OCI-LY3 (cell line): ENCODE data around the gene COX5B.

Experiments
- H2AFZ ChIP-seq: fragments of 200-600, 300-600 bp; shearing (Covaris generic); 2 replicates; pipeline ENCODE4 v1.6.0; 2014; ENCODE audit warnings: antibody characterized with exemption, low read depth, low read length
- H3K27ac ChIP-seq: fragments of 200-600, 300-600 bp; sonication (generic); 2 replicates; pipeline ENCODE4 v1.5.1; 2014; ENCODE audit warnings: mild to moderate bottlenecking, low read length, moderate library complexity, mixed read lengths
- H3K27me3 ChIP-seq: fragments of 200-600, 300-600 bp; sonication (generic); 2 replicates; pipeline ENCODE4 v1.6.1; 2014; ENCODE audit warnings: low read depth, low read length, mixed read lengths
- H3K36me3 ChIP-seq: fragments of 200-600, 300-600 bp; sonication (generic); replicated peaks from 2 replicates; pipeline ENCODE3; 2014; ENCODE audit warnings: low read depth, low read length, mixed read lengths
- H3K4me1 ChIP-seq: fragments of 300-600, 200-600 bp; sonication (generic); 2 replicates; pipeline ENCODE4 v1.6.1; 2014; ENCODE audit warnings: low read length, mixed read lengths
- H3K4me2 ChIP-seq: fragments of 200-600, 300-600 bp; sonication (generic); 2 replicates; pipeline ENCODE4 v1.6.1; 2014; ENCODE audit warnings: low read length, mixed read lengths
- H3K4me3 ChIP-seq: fragments of 300-600, 200-600 bp; sonication (generic); 2 replicates; pipeline ENCODE4 v1.5.1; 2014; ENCODE audit warnings: antibody characterized with exemption, mild to moderate bottlenecking, low read length, moderate library complexity
- H3K79me2 ChIP-seq: fragments of 300-600, 200-600 bp; shearing (Covaris generic); 2 replicates; pipeline ENCODE4 v1.6.1; 2014; ENCODE audit warnings: mild to moderate bottlenecking, low read length, mixed read lengths
- H3K9ac ChIP-seq: fragments of 300-600, 200-600 bp; shearing (Covaris generic); 2 replicates; pipeline ENCODE4 v1.6.0; 2014; ENCODE audit warnings: mild to moderate bottlenecking, low read length, moderate library complexity
- H3K9me3 ChIP-seq: fragments of 200-600, 300-600 bp; shearing (Covaris generic); 2 replicates; pipeline ENCODE4 v1.6.1; 2014; ENCODE audit warnings: low read length, mixed read lengths; ENCODE audit not compliant: insufficient read depth
- H4K20me1 ChIP-seq: fragments of 200-600, 300-600 bp; sonication (generic); 2 replicates; pipeline ENCODE4 v1.6.1; 2016; ENCODE audit warnings: low read length, mixed read lengths; ENCODE audit not compliant: insufficient read depth
- CTCF ChIP-seq: fragments of 200-600, 300-600 bp; sonication (generic); IDR thresholded peaks from 2 replicates; pipeline ENCODE4 v1.5.1; 2014; ENCODE audit warnings: antibody characterized with exemption, low read length, low read depth
- EZH2phosphoT487 ChIP-seq: fragments of 200-600 bp; shearing (Covaris generic); IDR thresholded peaks from 2 replicates; pipeline ENCODE4 v1.6.1; 2018; ENCODE audit warnings: antibody characterized with exemption, mixed run types, low read depth

COX5B gene

GRCh38 chr2:97662386-97662894 is 16.6 kb downstream of the COX5B start:
- Histone ChIP-seq H2AFZ (no peak overlapping the region), H3K9me3 (no peaks in the 10 kb centered on the region), H3K36me3 (peaks cover 4% of the 10 kb centered on the region), H3K4me1 (peaks cover 15% of the 10 kb centered on the region), H3K79me2 (peaks cover 34% of the 10 kb centered on the region), H3K9ac (peak overlapping the region; percentile 87), H4K20me1 (peaks cover 8% of the 10 kb centered on the region), H3K4me3 (peak overlapping the region; percentile 95), H3K27me3 (no peaks in the 10 kb centered on the region), H3K4me2 (peak overlapping the region; percentile 93), H3K27ac (no peak overlapping the region)
- TF ChIP-seq EZH2phosphoT487 (no peak), CTCF (no peak)

GRCh38 chr2:97662895-97663625 is 17.2 kb downstream of the COX5B start:
- Histone ChIP-seq H3K36me3 (peaks cover 3% of the 10 kb centered on the region), H3K4me2 (peak overlapping the region; percentile 93)

GRCh38 chr2:97663626-97663961 is 17.7 kb downstream of the COX5B start:
- peaks cover 34% of the 10 kb centered on the region for H3K79me2 ChIP-seq
- peak overlapping the region; percentile 93 for H3K4me2 ChIP-seq
- H3K4me1 ChIP-seq: peaks cover 15% of the 10 kb centered on the region
- H3K4me3 ChIP-seq: peak overlapping the region; percentile 95
- H3K27ac ChIP-seq: peak overlapping the region; percentile 33
- no peaks in the 10 kb centered on the region for H3K27me3 ChIP-seq
- H2AFZ ChIP-seq: no peak overlapping the region
- H3K9me3 ChIP-seq: no peaks in the 10 kb centered on the region
- peaks cover 8% of the 10 kb centered on the region for H4K20me1 ChIP-seq
- peaks cover 3% of the 10 kb centered on the region for H3K36me3 ChIP-seq
- H3K9ac ChIP-seq: peak overlapping the region; percentile 87
- TF ChIP-seq EZH2phosphoT487 (no peak), CTCF (no peak)

More at GRCh38 chr2:97662895-97663625, 17.2 kb downstream of the COX5B start:
- Histone ChIP-seq H3K4me1 (peaks cover 15% of the 10 kb centered on the region), H2AFZ (no peak overlapping the region), H3K27me3 (no peaks in the 10 kb centered on the region), H4K20me1 (peaks cover 8% of the 10 kb centered on the region), H3K9me3 (no peaks in the 10 kb centered on the region), H3K27ac (peak overlapping the region; percentile 33), H3K4me3 (peak overlapping the region; percentile 95), H3K9ac (peak overlapping the region; percentile 87), H3K79me2 (peaks cover 34% of the 10 kb centered on the region)
- TF ChIP-seq EZH2phosphoT487 (no peak), CTCF (no peak)

- H3K27me3 ChIP-seq: no peaks in the 10 kb centered on the region
- H4K20me1 ChIP-seq: peaks cover 8% of the 10 kb centered on the region
- peak within 1 kb of the TSS; percentile 87 for H3K9ac ChIP-seq
- H3K79me2 ChIP-seq: peaks cover 34% of the 10 kb centered on the region
- peaks cover 15% of the 10 kb centered on the region for H3K4me1 ChIP-seq
- peak within 1 kb of the TSS; percentile 56 for H3K27ac ChIP-seq
- peak within 1 kb of the TSS; percentile 93 for H3K4me2 ChIP-seq
- peak within 1 kb of the TSS; percentile 95 for H3K4me3 ChIP-seq
- TF ChIP-seq CTCF (peak; percentile 51), EZH2phosphoT487 (no peak)
- H3K36me3 ChIP-seq: no peaks in the 10 kb centered on the region
- no peaks in the 10 kb centered on the region for H3K9me3 ChIP-seq
- H2AFZ ChIP-seq: peak within 1 kb of the TSS; percentile 78
These were observed 18.2 kb downstream of the COX5B start, which contains the start of gene ACTR1B for GRCh38 chr2:97663962-97664635. Gene ACTR1B (minus strand): TSS chr2:97664044. CDS start chr2:97663890, 154 bp downstream.
